ENCODE measurements around the gene CEACAM1. TPM values are rescaled to one million over a fixed set of nuclear protein-coding genes. Genes with fewer than 3 reads are reported as not detected.

Gene CEACAM1
- total RNA-seq, 1 experiment from 2014 or later = 2.4 TPM

DNA sequence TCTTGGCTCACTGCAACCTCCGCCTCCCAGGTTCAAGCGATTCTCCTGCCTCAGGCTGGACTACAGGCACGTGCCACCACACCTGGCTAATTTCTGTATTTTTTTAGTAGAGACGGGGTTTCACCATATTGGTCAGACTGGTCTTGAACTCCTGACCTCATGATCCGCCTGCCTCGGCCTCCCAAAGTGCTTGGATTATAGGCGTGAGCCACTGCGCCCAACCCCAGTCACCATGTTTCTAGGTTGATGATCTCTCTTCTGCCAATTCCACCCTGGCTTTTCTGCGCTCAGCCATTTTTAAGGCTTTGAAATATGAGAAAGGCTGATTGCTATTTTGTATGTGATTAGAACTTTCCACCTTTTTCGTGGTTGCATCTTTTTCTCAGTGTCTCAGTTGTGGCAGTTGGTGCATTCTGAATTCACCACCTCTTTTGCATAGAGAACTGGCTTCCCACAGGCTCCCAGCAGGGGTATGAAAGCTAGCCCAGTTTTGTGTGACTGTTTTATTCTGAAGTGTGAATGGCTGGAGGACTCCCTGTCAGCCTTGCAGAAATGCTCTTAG lies 15.5 kb downstream of the CEACAM1 start:
- TF ChIP-seq, protein P1, sequence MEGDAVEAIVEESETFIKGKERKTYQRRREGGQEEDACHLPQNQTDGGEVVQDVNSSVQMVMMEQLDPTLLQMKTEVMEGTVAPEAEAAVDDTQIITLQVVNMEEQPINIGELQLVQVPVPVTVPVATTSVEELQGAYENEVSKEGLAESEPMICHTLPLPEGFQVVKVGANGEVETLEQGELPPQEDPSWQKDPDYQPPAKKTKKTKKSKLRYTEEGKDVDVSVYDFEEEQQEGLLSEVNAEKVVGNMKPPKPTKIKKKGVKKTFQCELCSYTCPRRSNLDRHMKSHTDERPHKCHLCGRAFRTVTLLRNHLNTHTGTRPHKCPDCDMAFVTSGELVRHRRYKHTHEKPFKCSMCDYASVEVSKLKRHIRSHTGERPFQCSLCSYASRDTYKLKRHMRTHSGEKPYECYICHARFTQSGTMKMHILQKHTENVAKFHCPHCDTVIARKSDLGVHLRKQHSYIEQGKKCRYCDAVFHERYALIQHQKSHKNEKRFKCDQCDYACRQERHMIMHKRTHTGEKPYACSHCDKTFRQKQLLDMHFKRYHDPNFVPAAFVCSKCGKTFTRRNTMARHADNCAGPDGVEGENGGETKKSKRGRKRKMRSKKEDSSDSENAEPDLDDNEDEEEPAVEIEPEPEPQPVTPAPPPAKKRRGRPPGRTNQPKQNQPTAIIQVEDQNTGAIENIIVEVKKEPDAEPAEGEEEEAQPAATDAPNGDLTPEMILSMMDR (IDR thresholded peaks at IDR 0.05) = no peak
- no peak for TF ChIP-seq TCF7L2 (IDR thresholded peaks at IDR 0.05; ENCODE audit: low read depth, low read length)
- TF ChIP-seq SIN3A (IDR thresholded peaks at IDR 0.05; ENCODE audit: borderline replicate concordance, insufficient read depth, low read depth, low read length) = no peak
- TF ChIP-seq, protein P2, sequence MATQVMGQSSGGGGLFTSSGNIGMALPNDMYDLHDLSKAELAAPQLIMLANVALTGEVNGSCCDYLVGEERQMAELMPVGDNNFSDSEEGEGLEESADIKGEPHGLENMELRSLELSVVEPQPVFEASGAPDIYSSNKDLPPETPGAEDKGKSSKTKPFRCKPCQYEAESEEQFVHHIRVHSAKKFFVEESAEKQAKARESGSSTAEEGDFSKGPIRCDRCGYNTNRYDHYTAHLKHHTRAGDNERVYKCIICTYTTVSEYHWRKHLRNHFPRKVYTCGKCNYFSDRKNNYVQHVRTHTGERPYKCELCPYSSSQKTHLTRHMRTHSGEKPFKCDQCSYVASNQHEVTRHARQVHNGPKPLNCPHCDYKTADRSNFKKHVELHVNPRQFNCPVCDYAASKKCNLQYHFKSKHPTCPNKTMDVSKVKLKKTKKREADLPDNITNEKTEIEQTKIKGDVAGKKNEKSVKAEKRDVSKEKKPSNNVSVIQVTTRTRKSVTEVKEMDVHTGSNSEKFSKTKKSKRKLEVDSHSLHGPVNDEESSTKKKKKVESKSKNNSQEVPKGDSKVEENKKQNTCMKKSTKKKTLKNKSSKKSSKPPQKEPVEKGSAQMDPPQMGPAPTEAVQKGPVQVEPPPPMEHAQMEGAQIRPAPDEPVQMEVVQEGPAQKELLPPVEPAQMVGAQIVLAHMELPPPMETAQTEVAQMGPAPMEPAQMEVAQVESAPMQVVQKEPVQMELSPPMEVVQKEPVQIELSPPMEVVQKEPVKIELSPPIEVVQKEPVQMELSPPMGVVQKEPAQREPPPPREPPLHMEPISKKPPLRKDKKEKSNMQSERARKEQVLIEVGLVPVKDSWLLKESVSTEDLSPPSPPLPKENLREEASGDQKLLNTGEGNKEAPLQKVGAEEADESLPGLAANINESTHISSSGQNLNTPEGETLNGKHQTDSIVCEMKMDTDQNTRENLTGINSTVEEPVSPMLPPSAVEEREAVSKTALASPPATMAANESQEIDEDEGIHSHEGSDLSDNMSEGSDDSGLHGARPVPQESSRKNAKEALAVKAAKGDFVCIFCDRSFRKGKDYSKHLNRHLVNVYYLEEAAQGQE (IDR thresholded peaks at IDR 0.05; ENCODE audit: insufficient read depth in 1 of 2, low read depth in 2 of 2, low read length in 1 of 2) = no peak
- no peak for TF ChIP-seq POLR2AphosphoS5 (IDR thresholded peaks at IDR 0.05; ENCODE audit: low read depth, low read length)
- Histone ChIP-seq H3K27me3 (ENCODE audit: control insufficient read depth, insufficient read depth, low read length) (no peaks in the 10 kb centered on the region), H3K4me3 (ENCODE audit: low read depth in 2 of 2, low read length in 2 of 2) (no peak overlapping the region), H3K36me3 (ENCODE audit: control insufficient read depth, insufficient read depth, low read length) (no peaks in the 10 kb centered on the region), H3K27ac (ENCODE audit: low read length) (no peak overlapping the region), H3K4me1 (ENCODE audit: control insufficient read depth, insufficient read depth, low read length) (no peaks in the 10 kb centered on the region), H3K9me3 (ENCODE audit: control insufficient read depth, insufficient read depth, low read depth, low read length) (no peaks in the 10 kb centered on the region)
- BruUV-seq (replicated peaks) = no TSS peak
- DNase-seq (ENCODE audit: low read depth, low spot score) (no peak), ATAC-seq (no peak)
- ChIA-PET CTCF (no interaction called here), POLR2A (no interaction called here)
- in situ Hi-C loops (cut with HindIII; ENCODE audit: low pct_unique_long_range_greater_than_20kb, low sequenced_read_pairs) = no loop called here
- intact Hi-C loops (cut with micrococcal nuclease; ENCODE audit: unreplicated experiment) = no loop called here

DNA sequence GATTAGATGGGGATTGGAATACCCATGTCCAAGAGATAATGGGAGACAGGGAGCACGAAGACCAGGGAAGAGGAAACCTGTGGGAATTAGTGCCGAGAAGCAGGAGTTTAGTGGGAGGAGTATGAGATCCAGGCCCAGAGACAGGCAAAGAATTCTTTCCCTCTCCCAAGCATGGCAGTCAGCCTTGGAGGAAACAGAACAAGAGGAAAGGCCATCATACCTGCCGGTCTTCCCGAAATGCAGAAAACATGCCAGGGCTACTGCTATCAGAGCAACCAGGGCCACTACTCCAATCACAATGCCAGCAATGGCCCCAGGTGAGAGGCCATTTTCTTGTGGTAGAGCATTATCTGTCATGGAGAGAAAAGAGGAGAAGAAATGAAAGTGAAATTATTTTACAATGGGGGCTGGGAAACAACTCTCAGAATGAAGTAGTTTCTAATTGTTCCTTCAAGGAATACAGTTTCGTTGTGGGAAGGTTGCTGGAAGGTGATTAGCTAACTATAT lies 16.1 kb downstream of the CEACAM1 start:
- no peak overlapping the region for H3K4me3 ChIP-seq (ENCODE audit: low read depth in 2 of 2, low read length in 2 of 2)
- TF ChIP-seq, protein P1 (IDR thresholded peaks at IDR 0.05) = no peak
- no peak for TF ChIP-seq TCF7L2 (IDR thresholded peaks at IDR 0.05; ENCODE audit: low read depth, low read length)
- POLR2A ChIA-PET = no interaction called here
- no peaks in the 10 kb centered on the region for H3K4me1 ChIP-seq (ENCODE audit: control insufficient read depth, insufficient read depth, low read length)
- ATAC-seq (no peak), DNase-seq (ENCODE audit: low read depth, low spot score) (no peak)
- intact Hi-C loops (cut with micrococcal nuclease; ENCODE audit: unreplicated experiment) = no loop called here
- CTCF ChIA-PET = no interaction called here
- no peaks in the 10 kb centered on the region for H3K9me3 ChIP-seq (ENCODE audit: control insufficient read depth, insufficient read depth, low read depth, low read length)
- in situ Hi-C loops (cut with HindIII; ENCODE audit: low pct_unique_long_range_greater_than_20kb, low sequenced_read_pairs) = no loop called here
- H3K27ac ChIP-seq (ENCODE audit: low read length) = no peak overlapping the region
- BruUV-seq (replicated peaks) = no TSS peak
- no peaks in the 10 kb centered on the region for H3K27me3 ChIP-seq (ENCODE audit: control insufficient read depth, insufficient read depth, low read length)
- H3K36me3 ChIP-seq (ENCODE audit: control insufficient read depth, insufficient read depth, low read length) = no peaks in the 10 kb centered on the region
